Astrocyte of the spinal cord (primary cell): ENCODE data around the gene MAPK8.

Experiments used
- DNase-seq: peaks from one replicate; pipeline ENCODE4 v3.0.0; 2011; ENCODE audit warnings: low read depth, low spot score
- H3K4me3 ChIP-seq: 2 replicates; pipeline ENCODE4 v1.5.1; 2011; ENCODE audit warnings: low read depth, mild to moderate bottlenecking, low read length, moderate library complexity
- in situ Hi-C: cut with HindIII; loops from 2 replicates; pipeline ENCODE4 v1.10.0; 2017; ENCODE audit warnings: low sequenced_read_pairs
- TF ChIP-seq, protein P1 (sequence below): IDR thresholded peaks from 2 replicates; pipeline ENCODE4 v1.5.1; 2012; ENCODE audit warnings: low read depth, mild to moderate bottlenecking, low read length, inconsistent platforms

The MAPK8 gene

DNA sequence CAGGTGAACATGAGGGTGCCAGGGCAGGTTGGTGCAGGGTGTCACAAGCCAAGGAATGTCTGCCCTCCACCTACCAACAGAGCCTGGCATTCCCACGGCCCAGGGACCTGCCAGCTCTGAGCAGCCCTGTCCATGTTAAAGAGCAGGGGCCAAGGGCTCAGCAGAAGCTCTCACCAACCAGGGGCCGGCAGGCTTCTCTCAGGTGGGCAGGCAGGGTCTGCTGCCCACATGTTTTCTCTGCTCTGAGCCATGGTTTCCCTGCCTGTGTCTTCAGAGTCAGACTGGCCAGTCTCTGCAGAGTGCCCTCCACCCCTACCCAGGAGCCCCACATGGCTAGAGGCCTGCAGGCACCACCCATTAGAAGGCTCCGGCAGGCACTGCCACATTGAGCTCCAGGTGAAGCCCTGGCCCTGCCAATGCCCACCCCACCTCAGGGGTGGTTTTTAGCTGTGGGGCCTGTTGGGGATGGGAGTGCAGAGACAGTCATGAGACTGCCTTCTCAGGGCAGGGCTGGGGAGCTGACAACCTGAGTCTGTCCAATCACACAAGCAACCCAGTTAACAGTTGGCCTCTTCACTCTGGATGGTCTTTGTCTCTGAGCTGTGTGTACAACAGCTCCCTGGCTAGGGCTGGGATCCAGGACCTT lies 162.5 kb downstream of the MAPK8 start:
- DNase-seq, result no peak
- TF ChIP-seq, protein P1, sequence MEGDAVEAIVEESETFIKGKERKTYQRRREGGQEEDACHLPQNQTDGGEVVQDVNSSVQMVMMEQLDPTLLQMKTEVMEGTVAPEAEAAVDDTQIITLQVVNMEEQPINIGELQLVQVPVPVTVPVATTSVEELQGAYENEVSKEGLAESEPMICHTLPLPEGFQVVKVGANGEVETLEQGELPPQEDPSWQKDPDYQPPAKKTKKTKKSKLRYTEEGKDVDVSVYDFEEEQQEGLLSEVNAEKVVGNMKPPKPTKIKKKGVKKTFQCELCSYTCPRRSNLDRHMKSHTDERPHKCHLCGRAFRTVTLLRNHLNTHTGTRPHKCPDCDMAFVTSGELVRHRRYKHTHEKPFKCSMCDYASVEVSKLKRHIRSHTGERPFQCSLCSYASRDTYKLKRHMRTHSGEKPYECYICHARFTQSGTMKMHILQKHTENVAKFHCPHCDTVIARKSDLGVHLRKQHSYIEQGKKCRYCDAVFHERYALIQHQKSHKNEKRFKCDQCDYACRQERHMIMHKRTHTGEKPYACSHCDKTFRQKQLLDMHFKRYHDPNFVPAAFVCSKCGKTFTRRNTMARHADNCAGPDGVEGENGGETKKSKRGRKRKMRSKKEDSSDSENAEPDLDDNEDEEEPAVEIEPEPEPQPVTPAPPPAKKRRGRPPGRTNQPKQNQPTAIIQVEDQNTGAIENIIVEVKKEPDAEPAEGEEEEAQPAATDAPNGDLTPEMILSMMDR, result no peak
- in situ Hi-C loops, result no loop called here
- H3K4me3 ChIP-seq, result no peak overlapping the region

DNA sequence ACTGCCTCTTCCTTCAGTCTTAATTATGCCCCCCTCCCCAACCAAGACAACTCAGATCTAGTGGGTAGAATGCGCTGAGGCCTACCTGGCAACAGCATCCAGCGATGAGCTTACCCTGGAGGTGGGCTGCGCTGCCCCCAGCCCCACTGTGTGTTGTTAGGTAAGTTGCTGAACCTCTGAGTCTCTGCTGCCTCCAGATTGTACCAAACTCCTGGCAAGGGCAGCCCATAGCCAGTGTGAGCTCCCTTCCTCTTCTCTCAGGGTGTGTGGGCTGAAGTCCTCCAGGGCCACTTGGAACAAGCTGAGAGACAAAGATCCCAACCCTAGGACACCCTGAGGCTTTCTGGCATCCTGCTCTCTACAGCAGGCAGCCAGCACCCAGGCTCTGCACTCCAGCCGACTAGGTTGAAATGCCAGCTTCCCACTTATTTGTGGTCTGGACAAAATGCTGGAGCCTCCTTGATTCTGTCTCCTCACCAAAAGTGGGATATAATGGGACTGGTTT lies 163.1 kb downstream of the MAPK8 start:
- in situ Hi-C loops, result no loop called here
- H3K4me3 ChIP-seq, result no peak overlapping the region
- no peak for DNase-seq
- TF ChIP-seq, protein P1, result no peak

DNA sequence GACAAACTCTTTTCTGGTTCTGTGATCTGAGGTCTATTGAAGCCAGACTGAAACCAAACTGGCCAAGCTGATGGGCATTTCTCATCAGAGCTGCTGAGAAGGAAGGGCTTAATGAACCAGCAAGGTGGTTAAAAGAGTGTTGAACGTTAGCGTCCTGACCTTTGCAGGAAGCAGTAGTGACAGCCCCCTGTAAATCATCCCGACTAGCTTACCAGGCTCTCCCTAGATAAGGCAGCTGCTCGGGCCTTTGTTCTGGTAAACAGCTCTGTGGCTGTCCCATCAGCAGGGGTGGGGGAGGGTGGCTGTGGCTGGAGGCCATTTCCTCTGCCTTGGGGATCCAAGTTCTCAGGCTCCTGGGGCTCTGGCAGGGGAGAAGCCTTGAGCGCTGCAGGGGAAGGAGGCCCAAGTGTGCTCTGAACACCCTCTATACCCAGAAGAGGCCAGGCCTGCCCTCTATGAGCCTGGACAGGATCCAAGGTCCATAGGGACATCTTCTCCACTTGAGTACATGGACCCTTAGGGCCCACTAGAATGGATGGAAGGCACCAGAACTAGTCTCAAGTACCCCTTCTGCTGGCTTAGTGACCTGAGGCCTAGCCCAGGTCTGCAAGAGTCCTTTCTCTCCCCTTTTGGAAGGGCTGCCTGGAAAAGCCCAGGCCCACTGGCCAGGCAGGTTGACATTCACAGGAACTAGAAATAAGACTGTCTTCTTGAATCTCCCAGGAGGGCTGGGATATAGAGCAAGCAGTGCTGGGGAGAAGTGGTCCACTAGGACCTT lies 163.8 kb downstream of the MAPK8 start:
- in situ Hi-C loops, result no loop called here
- peak; percentile 38 for DNase-seq
- no peak overlapping the region for H3K4me3 ChIP-seq
- TF ChIP-seq, protein P1, result no peak

DNA sequence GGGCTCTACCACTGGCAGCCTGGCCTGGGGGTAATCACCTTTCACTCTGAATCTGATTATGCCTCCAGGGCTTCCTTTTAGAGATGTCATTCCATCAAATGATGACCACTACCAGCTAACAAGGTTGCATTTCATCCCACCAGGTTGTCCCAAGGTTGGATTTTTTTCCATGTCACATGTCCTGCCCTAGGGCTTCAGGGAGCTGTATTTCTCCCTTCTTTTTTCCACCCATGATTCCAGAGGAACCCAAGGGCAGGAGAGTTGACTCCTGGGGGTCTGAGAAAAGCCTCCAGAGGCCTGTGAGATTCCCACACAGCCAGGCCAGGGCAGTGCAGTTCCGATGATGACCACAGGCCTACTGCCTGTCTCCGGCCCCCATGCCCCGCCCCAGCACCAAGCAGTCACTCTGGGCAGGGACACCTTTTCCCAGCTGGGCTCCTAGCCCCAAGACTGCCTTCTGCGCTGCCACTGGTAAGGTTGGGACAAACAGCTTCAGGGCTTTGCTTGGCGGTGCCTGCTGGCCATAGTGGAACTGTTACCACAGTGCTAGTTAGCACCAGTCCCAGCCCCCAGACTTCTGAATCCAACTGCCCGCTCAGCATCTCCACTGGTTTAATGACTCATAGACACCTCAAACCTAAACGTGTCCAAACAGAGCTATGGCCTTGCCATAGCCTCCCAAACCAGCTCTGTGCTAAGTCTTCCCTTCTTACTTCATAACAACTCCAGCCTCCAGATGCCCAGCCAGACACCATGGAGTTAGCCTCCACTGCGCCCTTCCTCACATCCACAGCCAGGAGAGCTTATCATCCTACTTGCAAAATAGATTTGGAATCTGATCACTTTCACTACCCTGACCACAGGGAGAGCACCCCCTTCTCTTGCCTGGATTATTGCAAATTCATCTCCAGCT lies 164.7 kb downstream of the MAPK8 start:
- DNase-seq, result peak; percentile 54
- no peak overlapping the region for H3K4me3 ChIP-seq
- in situ Hi-C loops, result no loop called here
- TF ChIP-seq, protein P1, result peak; percentile 9

DNA sequence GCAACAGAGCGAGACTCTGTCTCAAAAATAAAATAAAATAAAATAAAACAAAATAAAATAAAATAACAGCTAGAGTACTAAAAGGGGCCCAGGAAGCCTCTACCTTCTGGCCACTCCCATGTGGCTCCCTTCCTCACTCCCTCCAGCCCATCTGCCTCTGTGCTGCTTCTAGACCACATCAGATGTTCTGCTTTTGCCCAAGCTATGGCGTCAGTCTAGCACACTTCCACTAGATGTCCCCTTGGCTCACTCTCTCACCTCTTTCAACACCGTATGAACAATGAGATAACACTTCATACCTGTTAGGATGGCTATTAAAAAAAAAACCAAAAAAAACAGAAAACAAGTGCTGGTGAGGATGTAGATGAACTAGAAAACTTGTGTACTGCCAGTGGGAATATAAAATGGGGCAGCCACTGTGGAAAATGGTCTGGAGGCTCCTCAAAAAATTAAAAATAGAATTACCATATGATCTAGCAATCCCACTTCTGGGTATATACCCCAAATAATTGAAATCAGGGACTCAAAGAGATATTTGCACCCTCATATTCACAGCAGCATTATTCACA lies 166.1 kb downstream of the MAPK8 start:
- TF ChIP-seq, protein P1, result no peak
- no peak overlapping the region for H3K4me3 ChIP-seq
- no peak for DNase-seq
- in situ Hi-C loops, result no loop called here

DNA sequence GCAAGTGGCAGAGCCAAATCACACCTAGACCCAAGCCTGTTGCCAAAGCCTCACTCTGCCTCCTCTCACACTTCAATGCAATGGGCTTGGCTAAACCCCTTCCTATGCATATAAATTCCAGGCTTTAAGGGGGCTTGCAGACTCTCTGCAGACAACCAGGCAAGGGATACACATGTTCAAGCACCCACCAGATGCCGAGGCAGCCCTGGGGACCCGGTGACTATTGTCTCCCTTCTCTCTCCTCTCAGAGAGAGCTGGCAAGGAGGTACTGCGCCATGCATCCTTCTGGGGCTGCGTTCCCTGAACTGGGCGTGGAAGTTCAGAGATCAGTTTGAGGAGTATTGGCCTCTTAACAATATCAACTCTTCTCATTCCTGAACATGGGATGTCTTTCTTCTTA lies 167.2 kb downstream of the MAPK8 start:
- DNase-seq, result no peak
- TF ChIP-seq, protein P1, result no peak
- no peak overlapping the region for H3K4me3 ChIP-seq
- in situ Hi-C loops, result no loop called here
